ENCODE results near the gene ZNF212.

ZNF212 gene

GRCh38 chr7:149216402-149216801, 23.0 kb upstream of the ZNF212 start:
- no peak for TF ChIP-seq CTCF (IDR thresholded peaks at IDR 0.05; ENCODE audit: insufficient read depth, low read length, missing control alignments)
- ChIA-PET CTCF (interaction anchor here (1.0 kb wide), 1 partner anchor 24 kb away, joined by 3 read pairs; no protein-coding TSS in a partner anchor), POLR2A (no interaction called here)
- H3K4me3 ChIP-seq (ENCODE audit: low read depth, low read length): no peak overlapping the region
- DNase-seq (ENCODE audit: low read depth, low spot score): no peak

- TF ChIP-seq CTCF (IDR thresholded peaks at IDR 0.05; ENCODE audit: insufficient read depth, low read length, missing control alignments): no peak
- no peak for DNase-seq (ENCODE audit: low read depth, low spot score)
- CTCF ChIA-PET: interaction anchor here (1.1 kb wide), 1 partner anchor 14 kb away, joined by 3 read pairs; no protein-coding TSS in a partner anchor
- POLR2A ChIA-PET: no interaction called here
- no peak overlapping the region for H3K4me3 ChIP-seq (ENCODE audit: low read depth, low read length)
Observed at GRCh38 chr7:149217570-149217969, 21.9 kb upstream of the ZNF212 start.

- H3K4me3 ChIP-seq (ENCODE audit: low read depth, low read length): no peak overlapping the region
- ChIA-PET POLR2A (no interaction called here), CTCF (interaction anchor here (0.8 to 1.5 kb wide), 7 partner anchors 9 to 93 kb away, joined by 3 to 7 read pairs (median 4); partner anchors contain the start of genes ZNF282, ZNF398 and ZNF425)
- TF ChIP-seq CTCF (IDR thresholded peaks at IDR 0.05; ENCODE audit: insufficient read depth, low read length, missing control alignments): no peak
- DNase-seq (ENCODE audit: low read depth, low spot score): no peak
Observed at GRCh38 chr7:149218469-149219420, 20.7 kb upstream of the ZNF212 start.

- H3K4me3 ChIP-seq (ENCODE audit: low read depth, low read length): no peak overlapping the region
- CTCF ChIA-PET: interaction anchor here (1.6 kb wide), 1 partner anchor 13 kb away, joined by 4 read pairs; no protein-coding TSS in a partner anchor
- DNase-seq (ENCODE audit: low read depth, low spot score): peak; percentile 34
- POLR2A ChIA-PET: no interaction called here
- TF ChIP-seq CTCF (IDR thresholded peaks at IDR 0.05; ENCODE audit: insufficient read depth, low read length, missing control alignments): no peak
Observed at GRCh38 chr7:149220534-149220933, 18.9 kb upstream of the ZNF212 start.

- H3K4me3 ChIP-seq (ENCODE audit: low read depth, low read length): no peak overlapping the region
- no peak for TF ChIP-seq CTCF (IDR thresholded peaks at IDR 0.05; ENCODE audit: insufficient read depth, low read length, missing control alignments)
- POLR2A ChIA-PET: no interaction called here
- DNase-seq (ENCODE audit: low read depth, low spot score): no peak
- CTCF ChIA-PET: interaction anchor here (1.8 kb wide), 1 partner anchor 13 kb away, joined by 5 read pairs; no protein-coding TSS in a partner anchor
Observed at GRCh38 chr7:149223176-149223575, 16.3 kb upstream of the ZNF212 start.

GRCh38 chr7:149223761-149224160, 15.7 kb upstream of the ZNF212 start:
- no peak for DNase-seq (ENCODE audit: low read depth, low spot score)
- CTCF ChIA-PET: interaction anchor here (1.8 kb wide), 1 partner anchor 14 kb away, joined by 5 read pairs; no protein-coding TSS in a partner anchor
- POLR2A ChIA-PET: no interaction called here
- no peak overlapping the region for H3K4me3 ChIP-seq (ENCODE audit: low read depth, low read length)
- no peak for TF ChIP-seq CTCF (IDR thresholded peaks at IDR 0.05; ENCODE audit: insufficient read depth, low read length, missing control alignments)
